ENCODE data around the gene CXCR6. TPM values are rescaled to one million over a fixed set of nuclear protein-coding genes. Genes with fewer than 3 reads are reported as not detected.

CXCR6 gene
- total RNA-seq, 4 donors from 2014 or later: 0.38 to 2.4 (median 1.0) TPM

- TF ChIP-seq, protein P1, sequence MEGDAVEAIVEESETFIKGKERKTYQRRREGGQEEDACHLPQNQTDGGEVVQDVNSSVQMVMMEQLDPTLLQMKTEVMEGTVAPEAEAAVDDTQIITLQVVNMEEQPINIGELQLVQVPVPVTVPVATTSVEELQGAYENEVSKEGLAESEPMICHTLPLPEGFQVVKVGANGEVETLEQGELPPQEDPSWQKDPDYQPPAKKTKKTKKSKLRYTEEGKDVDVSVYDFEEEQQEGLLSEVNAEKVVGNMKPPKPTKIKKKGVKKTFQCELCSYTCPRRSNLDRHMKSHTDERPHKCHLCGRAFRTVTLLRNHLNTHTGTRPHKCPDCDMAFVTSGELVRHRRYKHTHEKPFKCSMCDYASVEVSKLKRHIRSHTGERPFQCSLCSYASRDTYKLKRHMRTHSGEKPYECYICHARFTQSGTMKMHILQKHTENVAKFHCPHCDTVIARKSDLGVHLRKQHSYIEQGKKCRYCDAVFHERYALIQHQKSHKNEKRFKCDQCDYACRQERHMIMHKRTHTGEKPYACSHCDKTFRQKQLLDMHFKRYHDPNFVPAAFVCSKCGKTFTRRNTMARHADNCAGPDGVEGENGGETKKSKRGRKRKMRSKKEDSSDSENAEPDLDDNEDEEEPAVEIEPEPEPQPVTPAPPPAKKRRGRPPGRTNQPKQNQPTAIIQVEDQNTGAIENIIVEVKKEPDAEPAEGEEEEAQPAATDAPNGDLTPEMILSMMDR (IDR thresholded peaks at IDR 0.05; ENCODE audit: low read depth): no peak
These were observed 28.2 kb upstream of the CXCR6 start for GRCh38 chr3:45915059-45915439.

GRCh38 chr3:45915518-45916231 lies 27.6 kb upstream of the CXCR6 start:
- TF ChIP-seq, protein P1 (IDR thresholded peaks at IDR 0.05; ENCODE audit: low read depth): no peak

DNA sequence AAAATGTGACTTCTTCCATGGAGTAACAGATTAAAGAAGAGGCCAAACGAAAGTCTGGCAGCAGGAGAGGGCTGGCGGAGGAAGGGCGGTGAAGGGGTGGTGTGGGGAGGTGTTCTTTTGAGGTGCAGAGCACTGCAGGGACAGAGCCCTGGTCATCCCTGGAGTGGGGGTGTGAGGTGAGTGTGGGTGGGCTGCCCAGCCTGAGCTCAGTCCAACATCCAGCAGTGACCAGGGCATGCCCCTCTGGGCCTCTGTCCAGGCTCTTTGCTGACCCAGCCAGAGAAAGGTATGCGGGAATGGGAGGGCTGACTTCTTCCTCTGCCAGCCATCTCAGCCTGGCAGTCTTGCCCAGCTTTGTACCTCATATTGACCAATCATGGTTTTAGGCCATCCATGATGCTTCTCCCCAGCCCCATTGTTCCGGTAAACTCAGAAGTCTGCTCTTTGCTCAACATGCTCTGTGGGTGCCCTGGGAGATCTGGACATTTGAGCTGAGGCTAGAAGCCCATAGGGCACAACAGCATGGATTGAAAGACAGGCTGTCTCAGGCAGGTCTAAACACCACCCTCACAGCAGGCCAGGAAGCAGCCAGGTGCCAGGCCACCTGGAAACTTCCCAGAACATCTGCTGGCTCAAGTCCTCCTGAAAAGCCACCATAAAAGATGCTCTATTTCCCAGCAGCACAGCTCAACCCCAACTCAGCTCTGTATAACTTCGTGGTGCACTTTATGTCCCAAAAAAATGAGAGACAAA lies 25.9 kb upstream of the CXCR6 start:
- TF ChIP-seq, protein P1 (IDR thresholded peaks at IDR 0.05; ENCODE audit: low read depth): no peak

- TF ChIP-seq, protein P1 (IDR thresholded peaks at IDR 0.05; ENCODE audit: low read depth): no peak
These were observed 21.9 kb upstream of the CXCR6 start for GRCh38 chr3:45921158-45922038.

DNA sequence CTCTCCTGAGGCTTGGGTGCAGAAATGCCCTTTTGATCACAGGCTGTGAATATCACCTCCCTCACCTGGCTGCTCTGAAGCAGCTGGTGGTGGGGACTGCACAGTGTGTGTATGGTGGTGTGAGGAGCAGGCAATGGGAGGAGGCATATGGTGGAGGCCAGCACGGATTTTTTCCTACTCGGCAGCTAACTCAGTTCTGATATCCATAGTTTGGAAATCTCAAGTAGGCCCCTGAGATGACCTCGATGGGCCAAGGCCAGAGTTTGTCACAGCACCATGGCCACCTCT lies 21.3 kb upstream of the CXCR6 start:
- TF ChIP-seq, protein P1 (IDR thresholded peaks at IDR 0.05; ENCODE audit: low read depth): no peak

DNA sequence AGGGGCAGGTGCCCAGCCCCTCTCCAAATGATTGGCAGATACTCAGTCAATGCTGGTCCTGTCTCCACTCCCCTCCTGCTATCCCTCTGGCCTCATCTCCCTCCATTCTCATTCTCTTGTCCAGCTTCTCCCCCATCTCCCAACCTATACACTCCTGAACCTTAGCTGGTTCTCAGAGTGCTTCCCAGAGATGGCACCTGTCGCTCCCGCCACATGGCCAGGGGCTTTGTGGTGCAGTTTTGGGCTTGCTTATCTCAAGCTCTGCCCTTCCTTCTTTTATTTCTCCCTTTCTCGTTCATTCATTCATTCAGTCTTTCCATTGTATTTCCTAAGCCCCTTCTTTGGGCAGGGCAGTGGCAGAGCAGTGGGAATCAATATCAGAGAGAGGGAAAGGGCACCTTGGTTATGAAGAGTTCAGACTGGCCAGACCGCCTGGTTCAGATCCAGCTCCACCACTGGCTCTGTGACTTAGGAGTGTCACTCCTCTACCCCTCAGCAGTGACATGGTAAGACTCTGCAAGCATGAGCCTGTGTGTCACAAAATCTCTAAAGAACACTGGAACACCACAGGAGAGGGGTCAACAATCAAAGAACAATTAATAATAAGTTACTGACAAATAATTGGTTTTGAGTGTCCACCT lies 20.2 kb upstream of the CXCR6 start:
- TF ChIP-seq, protein P1 (IDR thresholded peaks at IDR 0.05; ENCODE audit: low read depth): no peak
